Suprapubic skin (tissue), 3 donors: ENCODE measurements around the gene DPM1.

Experiments
- EP300 ChIP-seq: sonication (generic); formaldehyde crosslinking; IDR thresholded peaks from one replicate; pipeline ENCODE4 v1.6.1; 2017; ENCODE audit warnings: antibody characterized with exemption
- TF ChIP-seq, protein P1 (sequence below), 2 donors: fragments of 200-600 bp in 1 of 2; fragments of 450-650 bp in 1 of 2; sonication (generic) in 1 of 2; IDR thresholded peaks; one replicate each; pipeline ENCODE4 v1.5.1; 2016 to 2019; ENCODE audit warnings: antibody characterized with exemption in 2 of 2, mild to moderate bottlenecking in 1 of 2, moderate library complexity in 1 of 2

GRCh38 chr20:50982363-50982762, 24.0 kb upstream of the DPM1 start:
- TF ChIP-seq EP300: no peak
- TF ChIP-seq, protein P1, sequence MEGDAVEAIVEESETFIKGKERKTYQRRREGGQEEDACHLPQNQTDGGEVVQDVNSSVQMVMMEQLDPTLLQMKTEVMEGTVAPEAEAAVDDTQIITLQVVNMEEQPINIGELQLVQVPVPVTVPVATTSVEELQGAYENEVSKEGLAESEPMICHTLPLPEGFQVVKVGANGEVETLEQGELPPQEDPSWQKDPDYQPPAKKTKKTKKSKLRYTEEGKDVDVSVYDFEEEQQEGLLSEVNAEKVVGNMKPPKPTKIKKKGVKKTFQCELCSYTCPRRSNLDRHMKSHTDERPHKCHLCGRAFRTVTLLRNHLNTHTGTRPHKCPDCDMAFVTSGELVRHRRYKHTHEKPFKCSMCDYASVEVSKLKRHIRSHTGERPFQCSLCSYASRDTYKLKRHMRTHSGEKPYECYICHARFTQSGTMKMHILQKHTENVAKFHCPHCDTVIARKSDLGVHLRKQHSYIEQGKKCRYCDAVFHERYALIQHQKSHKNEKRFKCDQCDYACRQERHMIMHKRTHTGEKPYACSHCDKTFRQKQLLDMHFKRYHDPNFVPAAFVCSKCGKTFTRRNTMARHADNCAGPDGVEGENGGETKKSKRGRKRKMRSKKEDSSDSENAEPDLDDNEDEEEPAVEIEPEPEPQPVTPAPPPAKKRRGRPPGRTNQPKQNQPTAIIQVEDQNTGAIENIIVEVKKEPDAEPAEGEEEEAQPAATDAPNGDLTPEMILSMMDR (IDR thresholded peaks at IDR 0.05): no peak
